Measurements from ENCODE around the gene CWH43.
"Not testable (repeated sequence)": the region's sequence is repeated elsewhere in the genome, so short reads cannot be mapped to it uniquely, and the experiment has no call there.

Gene CWH43

DNA sequence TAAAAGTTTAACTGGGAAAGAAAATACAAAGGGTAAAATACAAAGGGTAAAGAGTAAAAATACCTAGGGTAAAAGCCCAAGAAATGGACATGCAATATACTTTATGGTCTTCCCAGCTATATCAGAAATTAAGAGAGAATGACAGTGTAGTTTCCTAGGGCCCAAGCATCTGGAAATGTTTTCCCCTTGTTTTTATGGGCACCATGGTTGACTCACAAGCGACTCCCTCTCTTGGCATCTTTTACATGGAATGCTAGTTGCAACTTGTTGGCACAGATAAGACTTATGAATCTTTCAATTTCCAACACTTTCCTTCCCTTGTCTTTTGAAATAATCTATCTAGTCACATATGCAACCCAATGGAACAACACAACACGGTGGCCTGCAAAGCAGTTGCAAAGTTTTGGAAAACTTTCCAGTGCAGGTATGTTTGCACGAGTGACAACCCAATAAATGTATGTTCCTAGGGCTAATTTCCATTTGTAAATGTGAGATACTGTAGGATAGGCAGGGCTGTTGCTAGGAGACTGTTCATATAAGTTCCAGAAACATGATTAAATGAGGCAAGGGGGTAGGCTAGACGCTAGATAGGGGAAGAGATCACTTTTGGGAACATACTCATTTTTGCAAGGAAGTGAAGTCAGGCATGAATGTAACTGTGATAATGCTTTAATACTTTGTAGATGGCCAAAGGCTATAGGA is 36.4 kb upstream of the CWH43 start:
- Histone ChIP-seq H3K27me3 (ENCODE audit: control insufficient read depth in 2 of 2, insufficient read depth in 2 of 2, low read length in 2 of 2) (no peaks in the 10 kb centered on the region), H3K9me3 (ENCODE audit: control insufficient read depth in 2 of 2, low read length in 2 of 2) (no peaks in the 10 kb centered on the region), H3K4me1 (ENCODE audit: control insufficient read depth in 2 of 2, insufficient read depth in 2 of 2, low read length in 2 of 2) (peaks cover 0 to 8% of the 10 kb centered on the region in 2 donors), H3K9ac (ENCODE audit: low read depth in 1 of 2, low read length in 2 of 2) (no peak overlapping the region), H3K27ac (ENCODE audit: low read depth in 2 of 2, low read length in 2 of 2) (no peak overlapping the region), H3K36me3 (ENCODE audit: control insufficient read depth in 2 of 2, insufficient read depth in 2 of 2, low read length in 2 of 2) (no peaks in the 10 kb centered on the region), H3K4me3 (ENCODE audit: low read length in 2 of 2) (no peak overlapping the region)

DNA sequence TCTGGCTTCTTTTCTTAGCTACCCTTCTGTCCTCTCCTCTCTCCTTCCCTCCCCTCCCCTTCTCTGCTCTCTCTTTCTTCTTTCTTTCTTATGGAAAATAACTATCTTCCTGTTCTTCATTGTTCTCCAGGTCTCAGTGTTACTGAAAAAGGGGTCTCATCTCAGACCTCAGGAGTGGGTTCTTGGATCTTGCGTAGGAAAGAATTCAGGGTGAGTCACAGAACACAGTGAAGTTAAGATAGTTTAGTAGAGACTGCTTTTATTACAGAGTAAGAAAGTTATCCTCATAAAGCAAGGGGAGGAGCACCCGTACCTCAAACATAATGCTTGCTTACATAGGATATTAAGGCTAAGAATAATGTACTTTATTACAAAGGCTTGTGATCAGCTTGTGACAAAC is 31.8 kb upstream of the CWH43 start:
- Histone ChIP-seq H3K4me3 (ENCODE audit: low read length in 2 of 2) (no peak overlapping the region), H3K36me3 (ENCODE audit: control insufficient read depth in 2 of 2, insufficient read depth in 2 of 2, low read length in 2 of 2) (no peaks in the 10 kb centered on the region), H3K9ac (ENCODE audit: low read depth in 1 of 2, low read length in 2 of 2) (no peak overlapping the region), H3K4me1 (ENCODE audit: control insufficient read depth in 2 of 2, insufficient read depth in 2 of 2, low read length in 2 of 2) (peaks cover 0 to 4% of the 10 kb centered on the region in 2 donors), H3K9me3 (ENCODE audit: control insufficient read depth in 2 of 2, low read length in 2 of 2) (no peaks in the 10 kb centered on the region), H3K27ac (ENCODE audit: low read depth in 2 of 2, low read length in 2 of 2) (no peak overlapping the region), H3K27me3 (ENCODE audit: control insufficient read depth in 2 of 2, insufficient read depth in 2 of 2, low read length in 2 of 2) (no peaks in the 10 kb centered on the region)

DNA sequence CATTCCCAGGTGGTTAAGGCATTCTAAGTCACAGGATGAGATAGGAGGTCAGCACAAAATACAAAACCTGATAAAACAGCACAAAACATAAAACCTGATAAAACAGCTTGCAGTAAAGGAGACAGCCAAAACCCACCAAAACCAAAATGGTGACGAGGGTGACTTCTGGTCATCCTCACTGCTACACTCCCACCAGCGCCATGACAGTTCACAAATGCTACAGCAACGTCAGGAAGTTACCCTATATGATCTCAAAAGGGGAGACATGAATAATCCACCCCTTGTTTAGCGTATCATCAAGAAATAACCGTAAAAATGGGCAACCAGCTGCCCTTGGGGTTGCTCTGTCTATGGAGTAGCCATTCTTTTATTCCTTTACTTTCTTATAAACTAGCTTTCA is 28.7 kb upstream of the CWH43 start:
- H3K4me1 ChIP-seq (ENCODE audit: control insufficient read depth in 2 of 2, insufficient read depth in 2 of 2, low read length in 2 of 2); H3K9ac ChIP-seq (ENCODE audit: low read depth in 1 of 2, low read length in 2 of 2); H3K4me3 ChIP-seq (ENCODE audit: low read length in 2 of 2); H3K9me3 ChIP-seq (ENCODE audit: control insufficient read depth in 2 of 2, low read length in 2 of 2); H3K27me3 ChIP-seq (ENCODE audit: control insufficient read depth in 2 of 2, insufficient read depth in 2 of 2, low read length in 2 of 2); H3K27ac ChIP-seq (ENCODE audit: low read depth in 2 of 2, low read length in 2 of 2); H3K36me3 ChIP-seq (ENCODE audit: control insufficient read depth in 2 of 2, insufficient read depth in 2 of 2, low read length in 2 of 2): not testable (repeated sequence)

DNA sequence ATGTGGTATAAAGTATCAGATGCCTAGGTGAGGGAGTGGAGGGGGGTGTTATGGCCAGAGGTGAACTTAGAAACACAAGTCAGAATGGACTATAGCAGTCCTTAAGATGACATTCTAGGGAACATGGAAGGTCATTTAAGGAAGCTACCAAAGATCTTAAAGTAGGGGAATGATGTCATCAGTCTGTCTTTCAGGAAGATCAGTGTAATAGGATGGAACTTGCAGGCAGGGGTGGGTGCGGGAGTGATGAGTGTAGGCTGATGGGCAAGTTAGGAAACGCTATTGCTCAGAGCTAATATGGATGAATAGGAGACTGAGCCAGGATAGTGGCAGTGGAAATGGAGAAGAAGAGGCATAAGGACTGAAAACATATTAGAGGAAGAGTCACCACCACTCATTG is 27.5 kb upstream of the CWH43 start:
- H3K9me3 ChIP-seq (ENCODE audit: control insufficient read depth in 2 of 2, low read length in 2 of 2), result no peaks in the 10 kb centered on the region
- no peaks in the 10 kb centered on the region for H3K36me3 ChIP-seq (ENCODE audit: control insufficient read depth in 2 of 2, insufficient read depth in 2 of 2, low read length in 2 of 2)
- no peaks in the 10 kb centered on the region for H3K27me3 ChIP-seq (ENCODE audit: control insufficient read depth in 2 of 2, insufficient read depth in 2 of 2, low read length in 2 of 2)
- H3K27ac ChIP-seq (ENCODE audit: low read depth in 2 of 2, low read length in 2 of 2), result no peak overlapping the region
- H3K4me3 ChIP-seq (ENCODE audit: low read length in 2 of 2), result no peak overlapping the region
- no peak overlapping the region for H3K9ac ChIP-seq (ENCODE audit: low read depth in 1 of 2, low read length in 2 of 2)
- H3K4me1 ChIP-seq (ENCODE audit: control insufficient read depth in 2 of 2, insufficient read depth in 2 of 2, low read length in 2 of 2), result peaks cover 0 to 4% of the 10 kb centered on the region in 2 donors

DNA sequence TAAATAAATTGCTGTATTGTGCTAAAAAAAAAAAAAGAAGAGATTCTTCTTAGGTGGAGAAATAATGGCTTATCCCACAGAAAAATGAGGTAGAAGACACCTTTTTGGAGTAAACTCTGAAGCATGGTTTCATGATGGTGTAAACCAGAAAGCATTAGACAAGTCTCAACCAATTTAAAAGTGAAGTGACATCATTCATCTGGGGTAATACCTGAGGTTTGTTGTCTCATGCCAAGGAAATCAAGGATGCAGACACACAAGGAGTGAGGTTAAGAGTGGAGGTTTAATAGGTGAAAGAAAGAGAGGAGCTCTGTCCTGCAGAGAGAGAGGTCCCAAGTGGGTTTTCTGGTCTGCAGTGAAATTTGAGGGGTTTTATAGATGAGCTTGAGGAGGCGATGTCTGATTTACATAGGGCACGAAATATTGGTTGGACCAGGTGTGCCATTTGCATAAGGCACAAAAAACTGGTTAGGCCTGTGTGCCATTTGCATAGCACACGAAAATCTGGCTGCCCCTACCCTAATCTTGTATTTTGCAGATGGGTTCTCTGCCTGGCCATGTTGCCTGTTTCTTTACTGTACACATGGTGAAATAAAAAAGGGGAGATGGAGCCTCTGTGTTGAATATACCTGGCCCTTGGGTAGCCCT is 25.0 kb upstream of the CWH43 start:
- no peaks in the 10 kb centered on the region for H3K9me3 ChIP-seq (ENCODE audit: control insufficient read depth in 2 of 2, low read length in 2 of 2)
- H3K27me3 ChIP-seq (ENCODE audit: control insufficient read depth in 2 of 2, insufficient read depth in 2 of 2, low read length in 2 of 2), result no peaks in the 10 kb centered on the region
- H3K27ac ChIP-seq (ENCODE audit: low read depth in 2 of 2, low read length in 2 of 2), result no peak overlapping the region
- no peaks in the 10 kb centered on the region for H3K36me3 ChIP-seq (ENCODE audit: control insufficient read depth in 2 of 2, insufficient read depth in 2 of 2, low read length in 2 of 2)
- no peaks in the 10 kb centered on the region for H3K4me1 ChIP-seq (ENCODE audit: control insufficient read depth in 2 of 2, insufficient read depth in 2 of 2, low read length in 2 of 2)
- H3K4me3 ChIP-seq (ENCODE audit: low read length in 2 of 2), result no peak overlapping the region
- no peak overlapping the region for H3K9ac ChIP-seq (ENCODE audit: low read depth in 1 of 2, low read length in 2 of 2)

DNA sequence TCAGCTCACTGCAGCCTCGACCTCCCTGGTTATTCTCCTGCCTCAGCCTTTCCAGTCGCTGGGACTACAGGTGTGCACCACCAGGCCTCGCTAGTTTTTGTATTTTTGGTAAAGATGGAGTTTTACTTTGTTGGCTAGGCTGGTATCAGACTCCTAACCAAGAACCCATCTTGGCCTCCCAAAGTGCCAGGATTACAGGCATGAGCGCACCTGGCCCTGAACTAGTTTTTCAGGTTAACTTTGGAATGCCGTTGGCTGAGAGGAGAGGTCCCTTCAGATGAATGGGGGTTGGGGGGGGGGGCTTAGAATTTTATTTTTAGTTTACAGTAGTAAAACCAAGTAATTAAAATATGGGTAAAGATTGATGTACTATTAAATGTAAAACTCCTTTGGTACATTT is 23.4 kb upstream of the CWH43 start:
- Histone ChIP-seq H3K4me3 (ENCODE audit: low read length in 2 of 2) (no peak overlapping the region), H3K9ac (ENCODE audit: low read depth in 1 of 2, low read length in 2 of 2) (no peak overlapping the region), H3K9me3 (ENCODE audit: control insufficient read depth in 2 of 2, low read length in 2 of 2) (no peaks in the 10 kb centered on the region), H3K27ac (ENCODE audit: low read depth in 2 of 2, low read length in 2 of 2) (no peak overlapping the region), H3K36me3 (ENCODE audit: control insufficient read depth in 2 of 2, insufficient read depth in 2 of 2, low read length in 2 of 2) (no peaks in the 10 kb centered on the region), H3K27me3 (ENCODE audit: control insufficient read depth in 2 of 2, insufficient read depth in 2 of 2, low read length in 2 of 2) (no peaks in the 10 kb centered on the region), H3K4me1 (ENCODE audit: control insufficient read depth in 2 of 2, insufficient read depth in 2 of 2, low read length in 2 of 2) (no peaks in the 10 kb centered on the region)

DNA sequence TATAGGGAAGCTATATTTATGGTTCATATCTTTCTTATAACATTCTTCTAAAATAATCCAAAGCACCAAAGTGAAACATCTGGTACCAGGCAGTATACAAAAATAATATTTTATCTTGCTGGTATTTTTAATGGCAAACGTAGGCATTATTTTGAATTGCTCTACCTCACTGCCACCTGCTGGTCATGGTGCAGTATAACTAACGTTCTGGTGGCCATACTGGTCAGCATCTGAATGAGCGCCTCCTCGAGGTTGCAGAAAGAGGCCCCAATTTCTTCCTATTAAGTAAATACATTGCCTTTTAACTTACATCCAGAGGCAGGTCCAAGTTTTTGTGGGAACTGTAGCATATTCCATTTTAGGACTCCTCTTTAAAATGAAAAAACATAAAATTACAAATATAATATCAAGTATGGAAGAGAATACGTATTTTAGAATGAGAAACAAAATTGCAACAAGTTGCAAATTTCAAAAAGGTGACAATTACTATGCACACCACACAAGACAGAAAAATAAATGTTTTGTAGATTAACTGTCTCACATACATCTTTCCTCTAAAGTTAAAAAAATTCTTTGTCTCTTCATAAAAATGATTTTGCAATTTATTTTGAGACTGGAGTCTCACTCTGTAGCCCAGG is 22.9 kb upstream of the CWH43 start:
- Histone ChIP-seq H3K4me1 (ENCODE audit: control insufficient read depth in 2 of 2, insufficient read depth in 2 of 2, low read length in 2 of 2) (no peaks in the 10 kb centered on the region), H3K27ac (ENCODE audit: low read depth in 2 of 2, low read length in 2 of 2) (no peak overlapping the region), H3K9me3 (ENCODE audit: control insufficient read depth in 2 of 2, low read length in 2 of 2) (no peaks in the 10 kb centered on the region), H3K4me3 (ENCODE audit: low read length in 2 of 2) (no peak overlapping the region), H3K27me3 (ENCODE audit: control insufficient read depth in 2 of 2, insufficient read depth in 2 of 2, low read length in 2 of 2) (no peaks in the 10 kb centered on the region), H3K36me3 (ENCODE audit: control insufficient read depth in 2 of 2, insufficient read depth in 2 of 2, low read length in 2 of 2) (no peaks in the 10 kb centered on the region), H3K9ac (ENCODE audit: low read depth in 1 of 2, low read length in 2 of 2) (no peak overlapping the region)

DNA sequence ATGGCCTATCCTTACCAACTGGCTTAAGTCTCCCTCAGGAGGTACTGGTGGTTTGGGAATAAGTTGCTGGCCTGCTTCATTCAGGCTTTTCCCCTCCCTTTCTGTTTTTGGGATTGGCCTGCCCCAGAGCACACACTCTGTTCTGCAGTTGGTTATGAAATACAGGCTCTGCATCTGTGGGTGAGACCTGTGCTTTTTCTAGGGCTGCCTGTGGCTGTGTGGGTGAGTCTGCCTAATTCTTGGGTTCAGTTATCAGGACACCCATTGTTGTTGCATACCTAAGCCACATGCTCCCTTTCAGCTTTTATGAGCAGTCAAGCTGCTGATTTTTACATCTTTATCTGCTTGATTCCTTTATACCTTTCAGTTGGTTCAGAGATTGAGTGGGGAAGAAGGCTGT is 19.0 kb upstream of the CWH43 start:
- H3K9ac ChIP-seq (ENCODE audit: low read depth in 1 of 2, low read length in 2 of 2), result no peak overlapping the region
- H3K27me3 ChIP-seq (ENCODE audit: control insufficient read depth in 2 of 2, insufficient read depth in 2 of 2, low read length in 2 of 2), result no peaks in the 10 kb centered on the region
- H3K27ac ChIP-seq (ENCODE audit: low read depth in 2 of 2, low read length in 2 of 2), result no peak overlapping the region

DNA sequence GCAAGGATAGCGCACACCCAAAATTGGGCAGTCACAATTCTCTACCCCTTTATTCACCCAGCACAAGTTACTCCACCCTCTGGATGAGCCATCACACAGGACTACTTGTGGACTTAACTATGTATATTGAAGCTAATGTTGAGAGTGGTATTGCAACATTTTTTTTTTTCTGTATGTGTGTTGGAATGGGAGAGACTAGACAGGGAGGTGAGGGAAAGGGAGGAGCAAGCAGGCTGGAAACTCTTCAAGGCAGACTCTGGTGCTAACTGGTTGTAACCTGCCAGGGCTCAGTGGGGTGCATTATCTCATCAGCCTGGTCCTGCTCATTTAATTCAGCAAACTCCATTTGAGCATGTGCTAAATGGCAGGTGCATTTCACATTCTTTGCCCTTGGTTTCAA is 18.4 kb upstream of the CWH43 start:
- Histone ChIP-seq H3K4me1 (ENCODE audit: control insufficient read depth in 2 of 2, insufficient read depth in 2 of 2, low read length in 2 of 2) (no peaks in the 10 kb centered on the region), H3K9me3 (ENCODE audit: control insufficient read depth in 2 of 2, low read length in 2 of 2) (no peaks in the 10 kb centered on the region), H3K36me3 (ENCODE audit: control insufficient read depth in 2 of 2, insufficient read depth in 2 of 2, low read length in 2 of 2) (no peaks in the 10 kb centered on the region), H3K9ac (ENCODE audit: low read depth in 1 of 2, low read length in 2 of 2) (no peak overlapping the region), H3K27ac (ENCODE audit: low read depth in 2 of 2, low read length in 2 of 2) (no peak overlapping the region), H3K27me3 (ENCODE audit: control insufficient read depth in 2 of 2, insufficient read depth in 2 of 2, low read length in 2 of 2) (no peaks in the 10 kb centered on the region), H3K4me3 (ENCODE audit: low read length in 2 of 2) (no peak overlapping the region)

More for the DNA sequence above, 19.0 kb upstream of the CWH43 start:
- Histone ChIP-seq H3K4me3 (ENCODE audit: low read length in 2 of 2) (no peak overlapping the region), H3K9me3 (ENCODE audit: control insufficient read depth in 2 of 2, low read length in 2 of 2) (no peaks in the 10 kb centered on the region), H3K4me1 (ENCODE audit: control insufficient read depth in 2 of 2, insufficient read depth in 2 of 2, low read length in 2 of 2) (no peaks in the 10 kb centered on the region), H3K36me3 (ENCODE audit: control insufficient read depth in 2 of 2, insufficient read depth in 2 of 2, low read length in 2 of 2) (no peaks in the 10 kb centered on the region)

DNA sequence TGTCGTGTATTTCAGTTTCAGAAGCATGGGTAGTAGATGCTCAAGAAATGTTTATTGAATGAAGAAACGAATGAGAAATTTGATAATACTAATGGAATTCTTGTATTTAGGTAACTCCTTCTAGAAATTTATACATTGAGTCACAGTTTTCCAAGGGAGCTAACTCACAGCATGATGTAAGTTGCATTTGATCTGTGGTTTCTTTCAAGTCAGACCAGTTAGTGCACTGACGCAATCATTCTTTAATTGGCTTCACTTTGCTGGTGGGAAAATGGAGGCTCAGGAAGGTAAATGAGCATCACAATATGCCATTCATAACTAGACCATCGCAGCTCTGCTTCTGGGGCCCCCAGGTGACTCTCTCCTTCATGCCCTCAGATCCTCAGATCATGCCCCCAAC is 17.3 kb upstream of the CWH43 start:
- H3K9ac ChIP-seq (ENCODE audit: low read depth in 1 of 2, low read length in 2 of 2), result no peak overlapping the region
- no peaks in the 10 kb centered on the region for H3K36me3 ChIP-seq (ENCODE audit: control insufficient read depth in 2 of 2, insufficient read depth in 2 of 2, low read length in 2 of 2)
- no peaks in the 10 kb centered on the region for H3K9me3 ChIP-seq (ENCODE audit: control insufficient read depth in 2 of 2, low read length in 2 of 2)
- no peaks in the 10 kb centered on the region for H3K4me1 ChIP-seq (ENCODE audit: control insufficient read depth in 2 of 2, insufficient read depth in 2 of 2, low read length in 2 of 2)
- no peaks in the 10 kb centered on the region for H3K27me3 ChIP-seq (ENCODE audit: control insufficient read depth in 2 of 2, insufficient read depth in 2 of 2, low read length in 2 of 2)
- H3K27ac ChIP-seq (ENCODE audit: low read depth in 2 of 2, low read length in 2 of 2), result no peak overlapping the region
- no peak overlapping the region for H3K4me3 ChIP-seq (ENCODE audit: low read length in 2 of 2)

Data from mucosa of rectum (tissue), 2 donors.